IMR-90 (cell line): ENCODE results near the gene ZDHHC4. TPM values are rescaled to one million over a fixed set of nuclear protein-coding genes. Genes with fewer than 3 reads are reported as not detected.

Experiments used
- ATAC-seq: fragments of 200-7000 bp; cut with Tn5 transposase; 2 replicates; pipeline ENCODE4 v1.9.1; 2020; ENCODE audit warnings: low read depth, mild to moderate bottlenecking, moderate library complexity
- BruUV-seq: library from RNA; stranded (reverse); fragments of 400-500 nt; replicated peaks from 2 replicates; lab custom pipeline; 2021; lab: Mats Ljungman, UMichigan
- CTCF ChIA-PET: fragments of 300-600 bp; formaldehyde crosslinking; extraction: SDS; loops from one replicate; lab custom pipeline; 2021; ENCODE audit warnings: antibody characterized with exemption; lab: Yijun Ruan, JAX
- POLR2A ChIA-PET: fragments of 300-600 bp; sonication (Branson Sonifier 250); formaldehyde crosslinking; loops from one replicate; lab custom pipeline; 2022; ENCODE audit warnings: antibody characterized with exemption; ENCODE audit not compliant: unreplicated experiment; lab: Charles Lee
- DNase-seq: peaks from one replicate; pipeline ENCODE4 v3.0.0; 2013
- H2AFZ ChIP-seq: replicated peaks from 2 replicates; pipeline ENCODE3; 2013; ENCODE audit warnings: low read length, mild to moderate bottlenecking; ENCODE audit not compliant: poor library complexity
- H2AK5ac ChIP-seq: 2 replicates; pipeline ENCODE4 v1.6.1; 2013; ENCODE audit warnings: low read depth, low read length, inconsistent platforms
- H2AK9ac ChIP-seq: replicated peaks from 2 replicates; pipeline ENCODE3; 2013; ENCODE audit warnings: mild to moderate bottlenecking, low read depth, low read length, moderate library complexity; ENCODE audit not compliant: poor library complexity
- H2BK120ac ChIP-seq: 2 replicates; pipeline ENCODE4 v1.6.1; 2013; ENCODE audit warnings: low read depth, low read length, inconsistent platforms
- H2BK15ac ChIP-seq: 3 replicates; pipeline ENCODE4 v1.6.1; 2013; ENCODE audit warnings: low read depth, low read length, inconsistent platforms
- H2BK20ac ChIP-seq: 2 replicates; pipeline ENCODE4 v1.6.1; 2013; ENCODE audit warnings: low read depth, mild to moderate bottlenecking, inconsistent platforms, low read length, moderate library complexity
- H2BK5ac ChIP-seq: 2 replicates; pipeline ENCODE4 v1.6.1; 2013; ENCODE audit warnings: mild to moderate bottlenecking, low read depth, low read length, inconsistent platforms; ENCODE audit not compliant: poor library complexity, severe bottlenecking
- H3K14ac ChIP-seq: replicated peaks from 2 replicates; pipeline ENCODE4 v1.6.1; 2013; ENCODE audit warnings: low read depth, low read length, inconsistent platforms
- H3K18ac ChIP-seq: 2 replicates; pipeline ENCODE4 v1.6.1; 2013; ENCODE audit warnings: low read depth, low read length, control low read depth
- H3K23ac ChIP-seq: 2 replicates; pipeline ENCODE4 v1.6.1; 2013; ENCODE audit warnings: low read depth, low read length, inconsistent platforms
- H3K27ac ChIP-seq: 2 replicates; pipeline ENCODE4 v1.5.1; 2013; ENCODE audit warnings: mild to moderate bottlenecking, control low read depth, low read length; ENCODE audit not compliant: insufficient read depth
- H3K27me3 ChIP-seq: 2 replicates; pipeline ENCODE4 v1.6.1; 2013; ENCODE audit warnings: low read length; ENCODE audit not compliant: control insufficient read depth, insufficient read depth
- H3K36me3 ChIP-seq: 2 replicates; pipeline ENCODE4 v1.6.1; 2013; ENCODE audit warnings: low read length, mixed read lengths; ENCODE audit not compliant: control insufficient read depth, insufficient read depth
- H3K4ac ChIP-seq: 2 replicates; pipeline ENCODE4 v1.6.1; 2013; ENCODE audit warnings: low read depth, low read length, inconsistent platforms
- H3K4me1 ChIP-seq: 2 replicates; pipeline ENCODE4 v1.6.1; 2013; ENCODE audit warnings: low read length, mixed read lengths; ENCODE audit not compliant: control insufficient read depth, insufficient read depth
- H3K4me2 ChIP-seq: 2 replicates; pipeline ENCODE4 v1.6.1; 2013; ENCODE audit warnings: low read depth, mild to moderate bottlenecking, control low read depth, low read length, moderate library complexity
- H3K4me3 ChIP-seq: 2 replicates; pipeline ENCODE4 v1.5.1; 2013; ENCODE audit warnings: low read depth, mild to moderate bottlenecking, control low read depth, low read length, moderate library complexity; ENCODE audit not compliant: insufficient read depth
- H3K56ac ChIP-seq: 2 replicates; pipeline ENCODE4 v1.6.1; 2013; ENCODE audit warnings: low read length, inconsistent platforms; ENCODE audit not compliant: insufficient read depth; ENCODE audit errors: extremely low read depth
- H3K79me1 ChIP-seq, 2 experiments: 2 replicates each; pipeline ENCODE4 v1.6.1; 2013; ENCODE audit warnings: low read length in 2 of 2, inconsistent platforms in 1 of 2, low read depth in 1 of 2
- H3K9ac ChIP-seq: 2 replicates; pipeline ENCODE4 v1.6.1; 2013; ENCODE audit warnings: low read depth, low read length, control low read depth
- H3K9me1 ChIP-seq: 2 replicates; pipeline ENCODE4 v1.6.1; 2013; ENCODE audit warnings: low read length, inconsistent platforms; ENCODE audit not compliant: insufficient read depth
- H3K9me3 ChIP-seq: 2 replicates; pipeline ENCODE4 v1.6.1; 2013; ENCODE audit warnings: low read length; ENCODE audit not compliant: control insufficient read depth, insufficient read depth
- H4K20me1 ChIP-seq: 2 replicates; pipeline ENCODE4 v1.6.1; 2013; ENCODE audit warnings: low read length, inconsistent platforms; ENCODE audit not compliant: insufficient read depth
- H4K5ac ChIP-seq: 2 replicates; pipeline ENCODE4 v1.6.1; 2013; ENCODE audit warnings: mild to moderate bottlenecking, low read depth, low read length, control low read depth
- H4K8ac ChIP-seq, 2 experiments: 2 replicates each; pipeline ENCODE4 v1.6.1; 2013; ENCODE audit warnings: low read depth in 2 of 2, low read length in 2 of 2, control low read depth in 1 of 2, inconsistent platforms in 1 of 2
- H4K91ac ChIP-seq: 2 replicates; pipeline ENCODE4 v1.6.1; 2013; ENCODE audit warnings: low read depth, low read length, inconsistent platforms; ENCODE audit not compliant: insufficient read depth
- BHLHE40 ChIP-seq: fragments of 150-350 bp; IDR thresholded peaks from 2 replicates; pipeline ENCODE4 v1.6.1; 2016; ENCODE audit warnings: mild to moderate bottlenecking, low read depth, low read length
- CEBPB ChIP-seq: IDR thresholded peaks from 2 replicates; pipeline ENCODE4 v1.6.1; 2012; ENCODE audit warnings: low read depth, low read length, improper control_type of control experiment
- CHD1 ChIP-seq: IDR thresholded peaks from 2 replicates; pipeline ENCODE4 v1.6.1; 2012; ENCODE audit warnings: low read depth, low read length, improper control_type of control experiment
- MAFK ChIP-seq: IDR thresholded peaks from 2 replicates; pipeline ENCODE4 v1.6.1; 2012; ENCODE audit warnings: low read depth, low read length, improper control_type of control experiment
- MAZ ChIP-seq: IDR thresholded peaks from 2 replicates; pipeline ENCODE4 v1.6.1; 2012; ENCODE audit warnings: low read depth, mild to moderate bottlenecking, low read length, improper control_type of control experiment, moderate library complexity, borderline replicate concordance
- MXI1 ChIP-seq: IDR thresholded peaks from 2 replicates; pipeline ENCODE4 v1.6.1; 2012; ENCODE audit warnings: low read depth, mild to moderate bottlenecking, low read length, moderate library complexity, borderline replicate concordance
- NFE2L2 ChIP-seq: fragments of 150-350 bp; IDR thresholded peaks from 2 replicates; pipeline ENCODE4 v1.6.1; 2016; ENCODE audit warnings: low read depth, mild to moderate bottlenecking, low read length
- POLR2A ChIP-seq: IDR thresholded peaks from 2 replicates; pipeline ENCODE4 v1.6.1; 2012; ENCODE audit warnings: mild to moderate bottlenecking, low read depth, low read length
- RAD21 ChIP-seq: IDR thresholded peaks from 2 replicates; pipeline ENCODE4 v1.6.1; 2012; ENCODE audit warnings: low read length, improper control_type of control experiment
- RCOR1 ChIP-seq: IDR thresholded peaks from 2 replicates; pipeline ENCODE4 v1.6.1; 2012; ENCODE audit warnings: mild to moderate bottlenecking, low read length, improper control_type of control experiment; ENCODE audit not compliant: insufficient replicate concordance
- RFX5 ChIP-seq: IDR thresholded peaks from 2 replicates; pipeline ENCODE4 v1.8.0; 2012; ENCODE audit warnings: low read depth, mild to moderate bottlenecking, low read length, moderate library complexity
- WGBS, 2 experiments: methylation state at CpG; one replicate each; pipeline versions ENCODE4 v1.1.5 to v1.1.7; 2013; ENCODE audit warnings: missing lambda C conversion rate in 2 of 2; ENCODE audit not compliant: insufficient read length in 1 of 2; ENCODE audit errors: extremely low coverage in 2 of 2; 5-methylcytosine and 5-hydroxymethylcytosine counted together
- dilution Hi-C: fragments of 300-500 bp; cut with HindIII; formaldehyde crosslinking; loops from one replicate; pipeline ENCODE4 v1.14.3; 2018; ENCODE audit warnings: low sequenced_read_pairs; ENCODE audit not compliant: unreplicated experiment
- in situ Hi-C: fragments of 300-500 bp; cut with MboI; formaldehyde crosslinking; loops from 3 replicates; pipeline ENCODE4 v1.14.3; 2019; ENCODE audit warnings: low sequenced_read_pairs, inconsistent platforms, mixed read lengths
- intact Hi-C: fragments of 100-400 bp; cut with micrococcal nuclease; formaldehyde crosslinking; loops from 2 replicates; pipeline ENCODE4 v1.10.0; 2022
- polyA plus RNA-seq, 3 experiments: library from polyadenylated mRNA; depleted of rRNA; stranded (reverse); fragments of >200 nt; gene quantifications; 2 replicates each; pipeline ENCODE4 v1.2.3, GENCODE V29; 2012; ENCODE audit warnings: low replicate concordance in 1 of 3
- total RNA-seq: library from RNA; depleted of rRNA; stranded (reverse); fragments of >200 nt; gene quantifications from 2 replicates; pipeline ENCODE4 v1.2.3, GENCODE V29; 2012
- TF ChIP-seq, protein P1 (sequence below): fragments of 150-350 bp; IDR thresholded peaks from 2 replicates; pipeline ENCODE4 v1.6.1; 2017; ENCODE audit warnings: mild to moderate bottlenecking, antibody characterized with exemption, low read length, low read depth
- TF ChIP-seq, protein P2 (sequence below): conservative IDR thresholded peaks from 2 replicates; pipeline ENCODE4 v1.5.1; 2012; ENCODE audit warnings: mild to moderate bottlenecking, low read depth, low read length, improper control_type of control experiment
- TF ChIP-seq, protein P3 (sequence below): fragments of 150-350 bp; IDR thresholded peaks from 2 replicates; pipeline ENCODE4 v1.6.1; 2016; ENCODE audit warnings: low read depth, mild to moderate bottlenecking, low read length, moderate library complexity, borderline replicate concordance

ZDHHC4 gene
- total and polyA plus RNA-seq, 2 of the 4 experiments (the other 2 are of a cell fraction): 43.9 to 58.3 TPM

DNA sequence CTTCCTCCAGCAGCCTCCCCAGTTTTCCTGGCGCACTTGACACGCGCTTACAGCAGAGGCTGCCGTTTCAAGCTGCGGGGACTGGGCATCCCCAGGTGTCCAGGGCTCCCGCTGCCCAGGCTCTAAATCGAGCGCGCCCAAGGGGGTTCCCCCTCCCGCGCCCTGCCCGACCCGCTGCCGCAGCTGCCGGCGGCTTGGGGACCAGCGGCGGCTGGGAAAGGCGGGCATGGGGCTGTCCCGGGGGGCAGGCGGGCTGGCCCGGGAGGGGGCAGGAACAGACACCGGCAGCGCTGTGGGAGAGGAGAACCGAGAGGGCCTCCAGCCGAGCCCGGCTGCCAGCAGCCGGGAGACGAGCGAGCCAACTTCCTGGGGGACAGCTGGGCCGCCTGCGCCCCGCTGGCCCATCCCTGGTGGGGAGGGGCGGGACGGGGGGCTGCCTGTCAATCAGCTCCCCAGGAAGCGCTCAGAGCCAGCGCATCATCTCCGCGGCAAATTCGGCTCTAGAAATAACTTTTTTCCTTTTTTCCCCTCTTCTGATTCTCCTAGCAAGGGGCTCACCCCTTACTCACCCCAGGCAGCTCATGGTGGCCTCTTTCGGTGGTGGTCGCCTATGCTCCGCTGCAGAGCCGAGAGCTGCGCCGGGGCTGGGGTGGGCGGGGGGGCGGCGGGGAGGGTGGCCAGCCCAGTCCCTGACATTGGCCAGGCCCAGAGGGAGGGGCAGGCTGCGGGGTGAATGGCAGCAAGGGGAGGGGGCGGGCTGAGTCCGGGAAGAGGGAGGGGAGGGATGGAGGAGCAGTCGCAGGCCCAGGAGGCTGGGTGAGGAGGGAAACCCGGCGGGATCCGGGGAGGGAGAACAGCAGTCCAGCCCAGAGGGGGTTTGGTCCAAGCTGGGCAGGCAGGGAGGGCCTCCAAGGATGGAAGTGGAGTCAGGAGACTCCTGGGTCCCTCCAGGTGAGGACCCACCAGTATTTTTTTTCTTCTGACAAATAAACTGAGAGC, 40.7 kb upstream of the ZDHHC4 start:
- intact Hi-C loops: no loop called here
- no peak overlapping the region for H2AK5ac ChIP-seq
- no peak overlapping the region for H2BK20ac ChIP-seq
- H2AK9ac ChIP-seq: no peak overlapping the region
- H3K79me1 ChIP-seq: no peaks in the 10 kb centered on the region
- no peaks in the 10 kb centered on the region for H3K4me1 ChIP-seq
- no TSS peak for BruUV-seq
- H2AFZ ChIP-seq: peak overlapping the region; percentile 67
- no peak overlapping the region for H3K23ac ChIP-seq
- no peak overlapping the region for H4K8ac ChIP-seq
- POLR2A ChIA-PET: no interaction called here
- no peak overlapping the region for H2BK5ac ChIP-seq
- ATAC-seq: peak; percentile 28
- H3K9me3 ChIP-seq: no peaks in the 10 kb centered on the region
- H4K5ac ChIP-seq: no peak overlapping the region
- H4K91ac ChIP-seq: no peak overlapping the region
- no peak overlapping the region for H3K4ac ChIP-seq
- CTCF ChIA-PET: no interaction called here
- H3K18ac ChIP-seq: no peak overlapping the region
- dilution Hi-C loops: no loop called here
- H3K27me3 ChIP-seq: peaks cover 53% of the 10 kb centered on the region
- no peak overlapping the region for H3K4me3 ChIP-seq
- H3K4me2 ChIP-seq: peak overlapping the region; percentile 44; the same call in 1 of the 2 replicates
- no peak overlapping the region for H2BK15ac ChIP-seq
- H3K14ac ChIP-seq: no peak overlapping the region
- no peak for DNase-seq
- in situ Hi-C loops: no loop called here
- no peak overlapping the region for H2BK120ac ChIP-seq
- H4K20me1 ChIP-seq: no peaks in the 10 kb centered on the region
- no peak overlapping the region for H3K9ac ChIP-seq
- H3K36me3 ChIP-seq: no peaks in the 10 kb centered on the region
- no peak overlapping the region for H3K56ac ChIP-seq
- no peaks in the 10 kb centered on the region for H3K9me1 ChIP-seq
- 2% methylated on average over 22 of the region's 56 CpGs; no CpG with 5 or more reads in 1 of the 2 experiments for WGBS, 2 experiments
- no peak overlapping the region for H3K27ac ChIP-seq
- TF ChIP-seq, protein P1, sequence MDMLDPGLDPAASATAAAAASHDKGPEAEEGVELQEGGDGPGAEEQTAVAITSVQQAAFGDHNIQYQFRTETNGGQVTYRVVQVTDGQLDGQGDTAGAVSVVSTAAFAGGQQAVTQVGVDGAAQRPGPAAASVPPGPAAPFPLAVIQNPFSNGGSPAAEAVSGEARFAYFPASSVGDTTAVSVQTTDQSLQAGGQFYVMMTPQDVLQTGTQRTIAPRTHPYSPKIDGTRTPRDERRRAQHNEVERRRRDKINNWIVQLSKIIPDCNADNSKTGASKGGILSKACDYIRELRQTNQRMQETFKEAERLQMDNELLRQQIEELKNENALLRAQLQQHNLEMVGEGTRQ: no peak
- TF ChIP-seq, protein P2, sequence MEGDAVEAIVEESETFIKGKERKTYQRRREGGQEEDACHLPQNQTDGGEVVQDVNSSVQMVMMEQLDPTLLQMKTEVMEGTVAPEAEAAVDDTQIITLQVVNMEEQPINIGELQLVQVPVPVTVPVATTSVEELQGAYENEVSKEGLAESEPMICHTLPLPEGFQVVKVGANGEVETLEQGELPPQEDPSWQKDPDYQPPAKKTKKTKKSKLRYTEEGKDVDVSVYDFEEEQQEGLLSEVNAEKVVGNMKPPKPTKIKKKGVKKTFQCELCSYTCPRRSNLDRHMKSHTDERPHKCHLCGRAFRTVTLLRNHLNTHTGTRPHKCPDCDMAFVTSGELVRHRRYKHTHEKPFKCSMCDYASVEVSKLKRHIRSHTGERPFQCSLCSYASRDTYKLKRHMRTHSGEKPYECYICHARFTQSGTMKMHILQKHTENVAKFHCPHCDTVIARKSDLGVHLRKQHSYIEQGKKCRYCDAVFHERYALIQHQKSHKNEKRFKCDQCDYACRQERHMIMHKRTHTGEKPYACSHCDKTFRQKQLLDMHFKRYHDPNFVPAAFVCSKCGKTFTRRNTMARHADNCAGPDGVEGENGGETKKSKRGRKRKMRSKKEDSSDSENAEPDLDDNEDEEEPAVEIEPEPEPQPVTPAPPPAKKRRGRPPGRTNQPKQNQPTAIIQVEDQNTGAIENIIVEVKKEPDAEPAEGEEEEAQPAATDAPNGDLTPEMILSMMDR: no peak
- TF ChIP-seq RCOR1 (no peak), CEBPB (no peak), BHLHE40 (no peak), MAZ (no peak), NFE2L2 (no peak), MAFK (no peak), MXI1 (no peak), RFX5 (no peak), CHD1 (no peak), POLR2A (no peak), RAD21 (no peak)
- TF ChIP-seq, protein P3, sequence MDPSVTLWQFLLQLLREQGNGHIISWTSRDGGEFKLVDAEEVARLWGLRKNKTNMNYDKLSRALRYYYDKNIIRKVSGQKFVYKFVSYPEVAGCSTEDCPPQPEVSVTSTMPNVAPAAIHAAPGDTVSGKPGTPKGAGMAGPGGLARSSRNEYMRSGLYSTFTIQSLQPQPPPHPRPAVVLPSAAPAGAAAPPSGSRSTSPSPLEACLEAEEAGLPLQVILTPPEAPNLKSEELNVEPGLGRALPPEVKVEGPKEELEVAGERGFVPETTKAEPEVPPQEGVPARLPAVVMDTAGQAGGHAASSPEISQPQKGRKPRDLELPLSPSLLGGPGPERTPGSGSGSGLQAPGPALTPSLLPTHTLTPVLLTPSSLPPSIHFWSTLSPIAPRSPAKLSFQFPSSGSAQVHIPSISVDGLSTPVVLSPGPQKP: no peak
